Fibroblast of lung (primary cell): ENCODE results near the gene GLCCI1. TPM values are rescaled to one million over a fixed set of nuclear protein-coding genes. Genes with fewer than 3 reads are reported as not detected.
"Not testable (repeated sequence)": the region's sequence is repeated elsewhere in the genome, so short reads cannot be mapped to it uniquely, and the experiment has no call there.

Experiments
- DNase-seq, 2 donors: peaks; one replicate each; pipeline versions ENCODE4 v3.0.0 to v3.0.0-alpha.2; 2010; ENCODE audit warnings: low read depth in 2 of 2
- H2AFZ ChIP-seq: 2 replicates; pipeline ENCODE4 v1.5.1; 2012; ENCODE audit warnings: low read length, control low read depth, inconsistent platforms
- H3K27ac ChIP-seq: 2 replicates; pipeline ENCODE4 v1.5.1; 2011; ENCODE audit warnings: low read length, control low read depth; ENCODE audit not compliant: insufficient read depth
- H3K27me3 ChIP-seq: 2 replicates; pipeline ENCODE4 v1.5.1; 2011; ENCODE audit warnings: mild to moderate bottlenecking, low read length; ENCODE audit not compliant: control insufficient read depth, insufficient read depth
- H3K36me3 ChIP-seq: 2 replicates; pipeline ENCODE4 v1.5.1; 2011; ENCODE audit warnings: low read length; ENCODE audit not compliant: control insufficient read depth, insufficient read depth
- H3K4me1 ChIP-seq: 2 replicates; pipeline ENCODE4 v1.5.1; 2011; ENCODE audit warnings: low read length; ENCODE audit not compliant: control insufficient read depth, insufficient read depth; ENCODE audit errors: extremely low read depth
- H3K4me2 ChIP-seq: 2 replicates; pipeline ENCODE4 v1.5.1; 2011; ENCODE audit warnings: low read length, control low read depth; ENCODE audit not compliant: insufficient read depth; ENCODE audit errors: extremely low read depth
- H3K4me3 ChIP-seq, 4 experiments: fragments of 200-600 bp in 1 of 4; sonication (generic) in 1 of 4; replicated peaks in 1 of 4; 2 replicates each; pipeline ENCODE4 v1.5.1; 2011 to 2016; ENCODE audit warnings: low read length in 4 of 4, low read depth in 3 of 4, mild to moderate bottlenecking in 3 of 4, control low read depth in 2 of 4, inconsistent platforms in 1 of 4, mixed read lengths in 1 of 4; ENCODE audit not compliant: insufficient read depth in 1 of 4; ENCODE audit errors: control extremely low read depth in 1 of 4
- H3K79me2 ChIP-seq: 2 replicates; pipeline ENCODE4 v1.5.1; 2012; ENCODE audit warnings: mild to moderate bottlenecking, low read length, inconsistent platforms; ENCODE audit not compliant: control insufficient read depth, insufficient read depth
- H3K9ac ChIP-seq: 2 replicates; pipeline ENCODE4 v1.5.1; 2011; ENCODE audit warnings: mild to moderate bottlenecking, low read length, control low read depth; ENCODE audit not compliant: insufficient read depth
- H3K9me3 ChIP-seq: 2 replicates; pipeline ENCODE4 v1.5.1; 2012; ENCODE audit warnings: low read depth, low read length; ENCODE audit not compliant: control insufficient read depth, insufficient read depth
- H4K20me1 ChIP-seq: 2 replicates; pipeline ENCODE4 v1.5.1; 2011; ENCODE audit warnings: low read length; ENCODE audit not compliant: control insufficient read depth, insufficient read depth; ENCODE audit errors: extremely low read depth
- EZH2 ChIP-seq: IDR thresholded peaks from 2 replicates; pipeline ENCODE4 v1.5.1; 2012; ENCODE audit warnings: low read length, control low read depth, mild to moderate bottlenecking; ENCODE audit errors: missing control alignments
- polyA plus RNA-seq, 2 donors: library from polyadenylated mRNA; depleted of rRNA in 1 of 2; stranded (reverse) in 1 of 2; unstranded in 1 of 2; fragments of >200 nt; gene quantifications; 2 replicates each; pipeline ENCODE4 v1.2.1, GENCODE V29; 2011 to 2012; ENCODE audit warnings: missing spikeins in 1 of 2
- total RNA-seq: library from RNA; depleted of rRNA; stranded (reverse); fragments of >200 nt; gene quantifications from 2 replicates; pipeline ENCODE4 v1.2.1, GENCODE V29; 2014
- TF ChIP-seq, protein P1 (sequence below), 2 donors: IDR thresholded peaks in 1 of 2; conservative IDR thresholded peaks in 1 of 2; 1 replicate in 1 of 2; 2 replicates in 1 of 2; pipeline ENCODE4 v1.5.1; 2011 to 2012; ENCODE audit warnings: low read length in 2 of 2, control low read depth in 1 of 2, inconsistent platforms in 1 of 2, low read depth in 1 of 2, mild to moderate bottlenecking in 1 of 2

The GLCCI1 gene
- total and polyA plus RNA-seq, 2 donors (not counting 1 experiment from before 2014, with no cell fraction given): 4.4 to 8.3 TPM

DNA sequence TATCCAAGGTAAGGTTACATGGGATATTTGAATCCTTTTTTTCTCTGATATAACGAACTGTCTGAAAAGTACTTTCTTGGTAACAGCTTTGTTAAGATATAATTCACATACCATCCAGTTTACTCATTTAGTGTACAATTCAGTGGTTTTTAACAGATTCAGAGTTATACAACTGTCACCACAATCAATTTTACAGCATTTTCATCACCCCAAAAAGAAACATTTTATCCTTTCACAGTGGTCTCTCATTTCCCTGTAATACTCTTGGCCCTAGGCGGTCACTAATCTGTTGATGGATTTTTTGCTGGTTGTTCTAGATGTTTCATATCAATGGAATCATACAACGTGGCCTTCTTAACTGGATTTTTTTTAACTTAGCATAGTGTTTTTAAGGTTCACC is 91.6 kb downstream of the GLCCI1 start:
- Histone ChIP-seq H3K9me3 (no peaks in the 10 kb centered on the region), H3K36me3 (no peaks in the 10 kb centered on the region), H3K4me2 (no peak overlapping the region), H3K79me2 (no peaks in the 10 kb centered on the region), H2AFZ (no peak overlapping the region), H3K27ac (no peak overlapping the region), H3K4me1 (no peaks in the 10 kb centered on the region), H4K20me1 (no peaks in the 10 kb centered on the region), H3K4me3 (no peak overlapping the region), H3K9ac (no peak overlapping the region), H3K27me3 (no peaks in the 10 kb centered on the region)
- TF ChIP-seq EZH2: no peak
- TF ChIP-seq, protein P1, sequence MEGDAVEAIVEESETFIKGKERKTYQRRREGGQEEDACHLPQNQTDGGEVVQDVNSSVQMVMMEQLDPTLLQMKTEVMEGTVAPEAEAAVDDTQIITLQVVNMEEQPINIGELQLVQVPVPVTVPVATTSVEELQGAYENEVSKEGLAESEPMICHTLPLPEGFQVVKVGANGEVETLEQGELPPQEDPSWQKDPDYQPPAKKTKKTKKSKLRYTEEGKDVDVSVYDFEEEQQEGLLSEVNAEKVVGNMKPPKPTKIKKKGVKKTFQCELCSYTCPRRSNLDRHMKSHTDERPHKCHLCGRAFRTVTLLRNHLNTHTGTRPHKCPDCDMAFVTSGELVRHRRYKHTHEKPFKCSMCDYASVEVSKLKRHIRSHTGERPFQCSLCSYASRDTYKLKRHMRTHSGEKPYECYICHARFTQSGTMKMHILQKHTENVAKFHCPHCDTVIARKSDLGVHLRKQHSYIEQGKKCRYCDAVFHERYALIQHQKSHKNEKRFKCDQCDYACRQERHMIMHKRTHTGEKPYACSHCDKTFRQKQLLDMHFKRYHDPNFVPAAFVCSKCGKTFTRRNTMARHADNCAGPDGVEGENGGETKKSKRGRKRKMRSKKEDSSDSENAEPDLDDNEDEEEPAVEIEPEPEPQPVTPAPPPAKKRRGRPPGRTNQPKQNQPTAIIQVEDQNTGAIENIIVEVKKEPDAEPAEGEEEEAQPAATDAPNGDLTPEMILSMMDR (conservative IDR thresholded peaks at IDR 0.05 in 1 of 2, IDR thresholded peaks at IDR 0.05 in 1 of 2; ENCODE audit: low read depth in 1 of 2, low read length in 2 of 2): no peak
- peak in 1 of 2 donors; percentile 64 for DNase-seq

DNA sequence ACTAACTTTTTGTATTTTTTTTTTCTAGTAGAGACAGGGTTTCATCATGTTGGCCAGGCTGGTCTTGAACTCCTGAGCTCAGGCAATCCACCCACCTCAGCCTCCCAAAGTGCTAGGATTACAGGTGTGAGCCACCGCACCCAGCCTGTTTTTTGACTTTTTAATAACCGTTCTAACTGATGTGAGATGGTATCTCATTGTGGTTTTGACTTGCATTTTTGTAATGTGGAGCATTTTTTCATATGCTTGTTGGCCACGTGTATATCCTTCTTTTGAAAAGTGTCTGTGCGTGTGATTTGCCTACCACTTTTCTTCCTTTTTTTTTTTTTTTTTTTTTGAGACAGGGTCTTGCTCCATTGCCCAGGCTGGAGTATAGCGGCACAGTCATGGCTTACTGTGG is 94.7 kb downstream of the GLCCI1 start:
- not testable (repeated sequence) for H2AFZ ChIP-seq, H3K4me1 ChIP-seq, H3K4me2 ChIP-seq, H3K9ac ChIP-seq, H4K20me1 ChIP-seq, H3K27ac ChIP-seq, H3K79me2 ChIP-seq, H3K36me3 ChIP-seq, H3K27me3 ChIP-seq, H3K9me3 ChIP-seq, H3K4me3 ChIP-seq
- peak in 1 of 2 donors; percentile 37 for DNase-seq

DNA sequence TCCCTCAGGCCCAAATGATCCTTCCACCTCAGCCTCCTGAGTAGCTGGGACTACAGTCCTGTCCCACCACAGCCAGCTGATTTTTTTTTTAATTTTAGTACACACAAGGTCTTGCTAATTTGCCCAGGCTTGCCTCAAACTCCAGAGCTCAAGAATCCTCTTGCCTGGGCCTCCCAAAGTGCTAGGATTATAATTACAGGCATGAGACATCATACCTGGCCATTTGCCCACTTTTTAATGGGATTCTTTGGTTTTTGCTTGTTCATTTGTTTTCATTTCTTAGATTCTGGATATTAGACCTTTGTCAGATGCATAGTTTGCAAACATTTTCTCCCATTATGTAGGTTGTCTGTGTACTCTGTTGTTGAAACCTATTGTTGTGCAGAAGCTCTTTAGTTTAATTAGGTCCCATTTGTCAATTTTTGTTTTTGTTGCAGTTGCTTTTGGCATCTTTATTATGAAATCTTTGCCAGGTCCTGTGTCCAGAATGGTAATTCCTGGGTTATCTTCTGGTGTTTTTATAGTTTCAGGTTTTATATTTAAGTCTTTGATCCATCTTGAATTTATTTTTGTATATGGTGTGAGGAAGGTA is 95.2 kb downstream of the GLCCI1 start:
- no peaks in the 10 kb centered on the region for H3K27me3 ChIP-seq
- no peaks in the 10 kb centered on the region for H3K4me1 ChIP-seq
- no peak overlapping the region for H3K4me3 ChIP-seq
- no peak overlapping the region for H2AFZ ChIP-seq
- H3K27ac ChIP-seq: no peak overlapping the region
- TF ChIP-seq, protein P1 (conservative IDR thresholded peaks at IDR 0.05 in 1 of 2, IDR thresholded peaks at IDR 0.05 in 1 of 2; ENCODE audit: low read depth in 1 of 2, low read length in 2 of 2): no peak
- no peak for TF ChIP-seq EZH2
- DNase-seq: peak; percentile 43 to 59
- H3K9me3 ChIP-seq: no peaks in the 10 kb centered on the region
- no peaks in the 10 kb centered on the region for H3K36me3 ChIP-seq
- H3K4me2 ChIP-seq: no peak overlapping the region
- no peak overlapping the region for H3K9ac ChIP-seq
- H4K20me1 ChIP-seq: no peaks in the 10 kb centered on the region
- H3K79me2 ChIP-seq: no peaks in the 10 kb centered on the region
